ENCODE data around the gene EPB41L4A.

- TF ChIP-seq CTCF (conservative IDR thresholded peaks at IDR 0.05; ENCODE audit: low read length): no peak
- no peak for TF ChIP-seq EZH2phosphoT487 (IDR thresholded peaks at IDR 0.05; ENCODE audit: borderline replicate concordance)
Observed at GRCh38 chr5:112434641-112435040, 15.6 kb upstream of the EPB41L4A start.
